ENCODE results near the gene AK3.

GRCh38 chr9:4738866-4739586 lies 2.0 kb downstream of the AK3 start:
- TF ChIP-seq SP1 (IDR thresholded peaks at IDR 0.05) (no peak), PKNOX1 (IDR thresholded peaks at IDR 0.05) (no peak), BHLHE40 (IDR thresholded peaks at IDR 0.05; ENCODE audit: borderline replicate concordance) (no peak), FOXM1 (IDR thresholded peaks at IDR 0.05; ENCODE audit: borderline replicate concordance) (no peak), L3MBTL2 (conservative IDR thresholded peaks at IDR 0.05) (no peak)

All from HEK293T (cell line).